Activated T-helper 1 cell treated with anti-CD3 and anti-CD28 coated beads, Interleukin-12 subunit alpha, Interleukin-12 subunit beta, Interleukin-2, Interleukin-4 antibody, amounts not matched to agents 30 ng/mL and 10 ng/mL and 1 ng/mL, durations not matched to agents 14 hours and 24 hours and 36 hours (primary cell): Measurements from ENCODE around the gene LMAN2L. TPM values are rescaled to one million over a fixed set of nuclear protein-coding genes. Genes with fewer than 3 reads are reported as not detected.
"Not testable (repeated sequence)": the region's sequence is repeated elsewhere in the genome, so short reads cannot be mapped to it uniquely, and the experiment has no call there.

ENCODE experiments used
- DNase-seq: peaks from one replicate; pipeline ENCODE4 v3.0.0; 2021; ENCODE audit warnings: low spot score
- H3K27ac Mint-ChIP-seq: one replicate; pipeline ENCODE4 v1.8.0; 2021; ENCODE audit warnings: mild to moderate bottlenecking, mixed read lengths
- H3K27me3 Mint-ChIP-seq: one replicate; pipeline ENCODE4 v1.8.0; 2022; ENCODE audit warnings: mild to moderate bottlenecking, moderate library complexity, mixed read lengths; ENCODE audit not compliant: insufficient read depth
- H3K36me3 Mint-ChIP-seq: one replicate; pipeline ENCODE4 v1.8.0; 2021; ENCODE audit warnings: low read depth, mixed read lengths
- H3K4me1 Mint-ChIP-seq: one replicate; pipeline ENCODE4 v1.8.0; 2021; ENCODE audit warnings: low read depth, mixed read lengths
- H3K4me3 Mint-ChIP-seq: one replicate; pipeline ENCODE4 v1.8.0; 2021; ENCODE audit warnings: mild to moderate bottlenecking, moderate library complexity, mixed read lengths
- H3K9me3 Mint-ChIP-seq: one replicate; pipeline ENCODE4 v1.8.0; 2021; ENCODE audit warnings: mixed read lengths
- intact Hi-C: fragments of 100-400 bp; cut with micrococcal nuclease; formaldehyde crosslinking; loops from one replicate; pipeline ENCODE4 v1.15.1; 2024
- total RNA-seq: library from RNA; stranded (reverse); gene quantifications from 2 replicates; pipeline ENCODE4 v1.2.3, GENCODE V29; 2022

LMAN2L gene
- total RNA-seq, 1 donor from 2014 or later, result 5.6 TPM

GRCh38 chr2:96684883-96685576 is 54.8 kb downstream of the LMAN2L start:
- intact Hi-C loops, result no loop called here
- Mint-ChIP-seq H3K27ac (no peak overlapping the region), H3K27me3 (peaks cover 6% of the 10 kb centered on the region), H3K36me3 (no peaks in the 10 kb centered on the region), H3K4me1 (no peaks in the 10 kb centered on the region), H3K4me3 (no peak overlapping the region), H3K9me3 (no peaks in the 10 kb centered on the region)
- DNase-seq, result no peak

- no peak overlapping the region for H3K4me3 Mint-ChIP-seq
- peaks cover 6% of the 10 kb centered on the region for H3K27me3 Mint-ChIP-seq
Measured at GRCh38 chr2:96683972-96684820, 55.7 kb downstream of the LMAN2L start.

GRCh38 chr2:96683307-96683706 is 56.6 kb downstream of the LMAN2L start:
- Mint-ChIP-seq H3K4me3 (no peak overlapping the region), H3K27ac (no peak overlapping the region), H3K9me3 (no peaks in the 10 kb centered on the region), H3K27me3 (peaks cover 6% of the 10 kb centered on the region), H3K36me3 (no peaks in the 10 kb centered on the region), H3K4me1 (no peaks in the 10 kb centered on the region)
- DNase-seq, result no peak
- intact Hi-C loops, result no loop called here

More at GRCh38 chr2:96683972-96684820, 55.7 kb downstream of the LMAN2L start:
- intact Hi-C loops, result no loop called here
- no peak overlapping the region for H3K27ac Mint-ChIP-seq
- H3K9me3 Mint-ChIP-seq, result no peaks in the 10 kb centered on the region
- H3K36me3 Mint-ChIP-seq, result no peaks in the 10 kb centered on the region
- no peaks in the 10 kb centered on the region for H3K4me1 Mint-ChIP-seq
- no peak for DNase-seq

- Mint-ChIP-seq H3K27me3 (peaks cover 6% of the 10 kb centered on the region), H3K27ac (no peak overlapping the region), H3K9me3 (no peaks in the 10 kb centered on the region), H3K4me3 (no peak overlapping the region), H3K4me1 (no peaks in the 10 kb centered on the region), H3K36me3 (no peaks in the 10 kb centered on the region)
- intact Hi-C loops, result no loop called here
- DNase-seq, result no peak
Measured at GRCh38 chr2:96681540-96681939, 58.3 kb downstream of the LMAN2L start.

GRCh38 chr2:96680561-96681141 is 59.2 kb downstream of the LMAN2L start:
- Mint-ChIP-seq H3K36me3 (no peaks in the 10 kb centered on the region), H3K27ac (no peak overlapping the region), H3K4me1 (no peaks in the 10 kb centered on the region), H3K9me3 (no peaks in the 10 kb centered on the region), H3K4me3 (no peak overlapping the region), H3K27me3 (peaks cover 6% of the 10 kb centered on the region)
- no peak for DNase-seq
- intact Hi-C loops, result no loop called here

- Mint-ChIP-seq H3K27me3 (peaks cover 6% of the 10 kb centered on the region), H3K9me3 (no peaks in the 10 kb centered on the region), H3K36me3 (no peaks in the 10 kb centered on the region), H3K4me3 (no peak overlapping the region), H3K4me1 (no peaks in the 10 kb centered on the region), H3K27ac (no peak overlapping the region)
- DNase-seq, result no peak
- intact Hi-C loops, result no loop called here
Measured at GRCh38 chr2:96679848-96680247, 60.0 kb downstream of the LMAN2L start.

GRCh38 chr2:96669539-96670215 is 70.2 kb downstream of the LMAN2L start:
- no peaks in the 10 kb centered on the region for H3K36me3 Mint-ChIP-seq
- no peak for DNase-seq
- H3K9me3 Mint-ChIP-seq, result no peaks in the 10 kb centered on the region
- no peak overlapping the region for H3K4me3 Mint-ChIP-seq
- no peaks in the 10 kb centered on the region for H3K27me3 Mint-ChIP-seq
- H3K4me1 Mint-ChIP-seq, result no peaks in the 10 kb centered on the region
- no peak overlapping the region for H3K27ac Mint-ChIP-seq
- intact Hi-C loops, result no loop called here

GRCh38 chr2:96668771-96669170 is 71.1 kb downstream of the LMAN2L start:
- Mint-ChIP-seq H3K27me3 (no peaks in the 10 kb centered on the region), H3K4me3 (no peak overlapping the region), H3K36me3 (no peaks in the 10 kb centered on the region), H3K9me3 (no peaks in the 10 kb centered on the region), H3K27ac (no peak overlapping the region), H3K4me1 (no peaks in the 10 kb centered on the region)
- DNase-seq, result no peak
- intact Hi-C loops, result no loop called here

- H3K27ac Mint-ChIP-seq, H3K36me3 Mint-ChIP-seq, H3K9me3 Mint-ChIP-seq, H3K4me3 Mint-ChIP-seq, intact Hi-C loops, H3K27me3 Mint-ChIP-seq, H3K4me1 Mint-ChIP-seq, DNase-seq: not testable (repeated sequence)
Measured at GRCh38 chr2:96665717-96666116, 74.1 kb downstream of the LMAN2L start.

GRCh38 chr2:96665083-96665569 is 74.7 kb downstream of the LMAN2L start:
- Mint-ChIP-seq H3K4me1 (no peaks in the 10 kb centered on the region), H3K36me3 (no peaks in the 10 kb centered on the region), H3K27ac (no peak overlapping the region), H3K9me3 (no peaks in the 10 kb centered on the region), H3K4me3 (no peak overlapping the region), H3K27me3 (no peaks in the 10 kb centered on the region)
- intact Hi-C loops, result no loop called here
- DNase-seq, result no peak

GRCh38 chr2:96664366-96664925 is 75.4 kb downstream of the LMAN2L start:
- Mint-ChIP-seq H3K9me3 (no peaks in the 10 kb centered on the region), H3K4me1 (no peaks in the 10 kb centered on the region), H3K27ac (no peak overlapping the region), H3K4me3 (no peak overlapping the region), H3K27me3 (no peaks in the 10 kb centered on the region), H3K36me3 (no peaks in the 10 kb centered on the region)
- intact Hi-C loops, result no loop called here
- DNase-seq, result no peak

GRCh38 chr2:96663829-96664228 is 76.0 kb downstream of the LMAN2L start:
- intact Hi-C loops, result no loop called here
- H3K36me3 Mint-ChIP-seq, result no peaks in the 10 kb centered on the region
- no peak overlapping the region for H3K27ac Mint-ChIP-seq
- H3K4me3 Mint-ChIP-seq, result no peak overlapping the region
- no peaks in the 10 kb centered on the region for H3K9me3 Mint-ChIP-seq
- DNase-seq, result no peak
- no peaks in the 10 kb centered on the region for H3K27me3 Mint-ChIP-seq
- H3K4me1 Mint-ChIP-seq, result no peaks in the 10 kb centered on the region
